NCI-H2227 (cell line): ENCODE measurements around the gene PDIA3.
A peak's percentile ranks its signal among the peaks of the same experiment; 100 is the strongest.
"Not testable (repeated sequence)": the region's sequence is repeated elsewhere in the genome, so short reads cannot be mapped to it uniquely, and the experiment has no call there.

Source experiments
- DNase-seq: peaks from one replicate; lab custom pipeline; 2025; ENCODE audit not compliant: unreplicated experiment; lab: John Stamatoyannopoulos, UW

The PDIA3 gene

DNA sequence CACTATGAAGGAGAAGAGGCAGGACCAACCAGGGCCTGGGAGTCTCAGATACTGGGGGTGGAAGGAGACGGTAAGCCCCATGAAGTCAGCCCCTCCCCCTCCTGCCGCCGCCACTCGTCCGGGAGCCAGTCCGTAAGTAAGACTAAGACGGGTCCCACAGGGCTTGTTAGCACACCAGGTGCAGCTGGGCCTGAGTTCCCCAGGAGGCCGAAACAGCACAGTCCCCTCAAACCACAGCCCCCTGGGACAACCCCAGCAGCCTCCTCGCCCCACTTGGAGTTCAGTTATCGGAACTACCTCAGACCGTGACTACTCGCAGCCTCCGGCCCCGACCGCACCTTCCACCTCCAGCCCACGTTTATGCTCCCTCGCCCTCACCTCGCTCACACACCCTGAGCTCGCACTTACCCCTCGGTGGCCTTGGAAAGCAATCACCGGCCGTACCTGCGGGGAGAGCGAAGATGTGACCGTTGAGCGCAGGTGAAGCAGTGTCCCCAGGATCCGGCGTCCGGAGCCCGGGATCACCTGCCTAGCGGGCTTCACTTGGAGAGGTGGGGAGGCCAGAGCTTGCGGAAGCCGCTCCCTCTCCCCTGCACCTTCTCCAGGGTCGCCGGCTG, 30.0 kb downstream of the PDIA3 start:
- DNase-seq, result peak; percentile 30

DNA sequence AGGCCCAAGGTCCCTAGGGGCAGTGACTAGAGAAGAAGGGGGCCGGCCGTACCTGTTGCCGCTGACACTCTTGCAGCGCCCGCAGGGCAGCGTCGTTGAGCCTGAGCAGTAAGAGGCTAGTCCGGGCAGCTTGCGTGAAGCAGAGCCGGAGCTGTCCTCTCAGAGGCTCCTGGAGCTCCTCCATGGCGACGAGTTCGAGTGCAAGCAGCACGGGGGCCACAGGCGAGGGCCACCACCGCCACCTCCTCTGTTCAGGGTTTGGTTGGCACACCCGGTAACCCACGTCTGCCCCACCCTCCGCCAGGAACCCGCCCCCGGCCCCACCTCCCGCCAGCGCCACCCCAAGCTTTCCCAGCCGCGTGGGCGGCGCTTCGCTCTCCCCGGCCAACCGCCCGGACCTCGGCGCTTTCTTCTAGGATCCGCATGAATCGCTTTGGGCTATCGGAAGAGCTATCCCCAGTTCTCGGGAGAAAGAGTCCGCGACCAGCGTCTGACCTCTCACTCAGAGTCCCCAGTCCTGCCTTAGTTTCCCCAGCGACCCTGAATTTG, 30.6 kb downstream of the PDIA3 start, which contains the start of gene ELL3:
ELL3 (minus strand) TSS at position 249 of the 549 bp plus-strand sequence; CDS start at position 184, 65 bp downstream.
- DNase-seq, result peak; percentile 77

DNA sequence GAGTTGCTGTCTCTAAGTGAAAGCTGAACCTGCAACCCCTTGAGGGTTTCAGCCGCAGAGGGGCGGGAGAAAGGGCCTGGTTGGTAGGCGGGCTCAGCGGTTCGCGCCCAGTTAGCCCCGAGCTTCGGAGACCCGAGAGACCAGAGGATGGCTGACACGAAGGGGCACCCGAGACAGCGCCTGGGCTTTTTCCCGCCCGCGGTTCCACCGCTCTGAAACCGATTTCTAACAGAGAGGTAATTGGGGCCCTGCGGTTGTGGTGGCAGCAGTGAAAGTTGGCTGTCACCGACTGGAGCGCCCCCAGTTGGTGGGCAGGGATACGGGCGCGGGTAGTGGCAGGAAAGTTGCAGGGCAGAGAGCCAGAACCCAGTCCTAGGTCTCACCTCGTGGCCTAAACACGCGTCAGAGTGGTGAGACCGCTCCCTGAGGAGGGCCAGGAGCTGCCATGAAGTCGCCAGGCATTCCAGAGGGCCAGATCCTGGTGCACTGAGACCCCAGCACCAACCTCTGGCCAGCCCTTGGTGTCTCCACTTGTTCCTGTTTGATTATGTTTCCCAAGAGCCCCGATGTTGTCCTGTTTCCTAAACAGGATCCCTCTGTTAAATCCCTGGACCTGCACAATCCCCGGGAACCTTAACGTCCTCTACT, 31.2 kb downstream of the PDIA3 start:
- DNase-seq, result peak; percentile 77

DNA sequence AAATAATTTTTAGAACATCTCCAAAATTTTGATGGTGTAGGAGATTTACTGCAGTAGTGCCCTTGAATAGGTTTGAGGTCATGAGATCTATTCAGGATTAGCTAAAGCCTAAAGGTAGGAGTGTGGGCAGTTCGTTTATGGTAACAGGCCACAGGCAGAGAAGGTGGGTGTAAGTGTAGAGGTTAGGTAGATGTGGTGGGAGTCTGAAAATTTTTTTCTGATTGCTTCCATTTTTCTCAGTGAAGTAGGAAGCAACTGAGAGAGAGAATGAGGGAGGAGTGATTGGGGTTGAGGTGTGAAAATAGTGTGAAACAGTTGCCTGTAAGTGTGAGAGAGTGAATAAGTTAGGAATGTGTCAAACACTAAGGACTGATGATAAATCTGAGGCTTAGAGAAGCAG, 32.8 kb downstream of the PDIA3 start:
- no peak for DNase-seq

DNA sequence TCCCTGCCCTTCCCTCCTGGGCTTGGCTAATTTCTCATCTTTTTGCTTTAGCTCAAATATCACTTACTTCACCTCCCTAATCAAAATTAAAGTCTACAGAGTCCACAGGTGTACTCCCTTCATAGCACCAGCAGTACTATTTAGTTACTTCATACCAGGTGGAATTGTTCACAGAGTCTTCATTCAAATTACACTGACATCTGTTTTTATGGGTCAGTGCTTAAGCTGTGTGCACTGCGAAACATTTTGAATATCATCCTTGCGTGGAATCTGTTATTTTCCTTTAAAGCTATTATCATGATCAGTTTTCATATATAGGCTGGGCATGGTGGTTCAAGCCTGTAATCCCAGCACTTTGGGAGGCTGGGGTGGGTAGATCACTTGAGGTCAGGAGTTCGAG, 43.2 kb downstream of the PDIA3 start:
- DNase-seq, result no peak

DNA sequence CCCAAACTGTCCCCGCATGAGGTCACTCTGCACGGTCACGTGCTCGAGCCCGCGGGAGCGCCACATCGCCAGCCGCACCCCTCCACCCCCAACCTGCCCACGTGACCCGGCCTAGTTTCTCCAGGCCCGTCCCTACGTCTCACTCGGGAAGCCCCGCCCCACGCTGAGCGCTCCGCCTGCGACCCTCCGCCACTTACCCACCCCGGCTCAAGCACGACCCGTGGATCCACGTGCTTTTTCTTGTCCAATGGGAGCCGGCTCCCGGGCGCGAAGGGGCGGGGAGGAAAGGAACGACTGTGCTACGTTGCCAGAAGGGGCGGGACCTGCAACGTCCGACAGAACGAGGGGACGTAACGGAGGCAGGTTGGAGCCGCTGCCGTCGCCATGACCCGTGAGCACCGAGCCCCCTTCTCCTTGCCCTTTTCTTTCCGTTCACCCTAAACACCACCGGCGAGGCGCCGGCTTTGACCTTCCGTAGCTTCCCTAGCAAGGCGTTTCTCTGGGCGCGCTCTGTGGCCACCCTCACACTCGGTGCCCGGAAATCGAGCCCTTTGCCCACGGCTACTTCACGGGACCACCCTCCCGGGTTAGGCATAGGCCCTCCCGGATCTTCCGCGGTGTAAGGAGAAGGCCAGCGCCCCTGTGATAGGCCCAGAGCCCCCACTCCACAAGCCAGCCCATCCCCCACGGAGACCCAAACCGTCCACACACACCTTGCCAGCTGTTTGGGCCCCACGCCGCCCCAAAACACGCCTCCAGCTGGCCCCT, 45.9 kb downstream of the PDIA3 start, which contains the start of gene SERF2:
SERF2 (plus strand) TSS at position 328 of the 768 bp plus-strand sequence; CDS start at position 385, 57 bp downstream.
- peak; percentile 98 for DNase-seq

DNA sequence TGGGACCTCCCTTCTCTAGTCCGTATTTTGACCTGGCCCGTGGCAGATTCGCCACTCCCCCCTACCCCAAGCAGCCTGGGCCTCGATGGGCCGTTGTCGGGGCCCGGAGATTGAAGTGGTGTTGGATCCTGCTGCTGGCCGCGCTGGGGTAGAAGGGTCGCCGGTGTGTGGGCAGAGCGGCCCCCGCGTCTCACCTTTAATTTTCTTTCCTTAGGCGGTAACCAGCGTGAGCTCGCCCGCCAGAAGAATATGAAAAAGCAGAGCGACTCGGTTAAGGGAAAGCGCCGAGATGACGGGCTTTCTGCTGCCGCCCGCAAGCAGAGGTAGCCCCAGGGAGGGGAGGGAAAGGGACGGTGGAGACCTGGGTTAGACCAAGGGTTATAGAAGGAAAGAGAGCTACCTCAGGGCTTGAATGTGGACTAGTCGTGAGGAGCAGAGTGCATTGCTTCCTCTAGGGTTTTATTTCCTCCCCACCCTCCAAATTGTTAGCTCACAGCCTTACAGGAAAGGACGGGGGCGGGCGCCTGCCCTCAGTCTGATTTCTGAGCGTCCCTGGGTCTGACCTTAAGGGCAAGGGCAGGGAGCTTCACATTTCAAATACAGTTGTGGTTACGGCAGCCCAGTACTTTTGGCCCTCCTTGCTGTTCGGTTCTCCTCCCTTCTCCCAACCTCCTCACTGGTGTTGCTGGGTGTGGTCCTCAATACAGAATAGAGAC, 46.7 kb downstream of the PDIA3 start:
- no peak for DNase-seq

DNA sequence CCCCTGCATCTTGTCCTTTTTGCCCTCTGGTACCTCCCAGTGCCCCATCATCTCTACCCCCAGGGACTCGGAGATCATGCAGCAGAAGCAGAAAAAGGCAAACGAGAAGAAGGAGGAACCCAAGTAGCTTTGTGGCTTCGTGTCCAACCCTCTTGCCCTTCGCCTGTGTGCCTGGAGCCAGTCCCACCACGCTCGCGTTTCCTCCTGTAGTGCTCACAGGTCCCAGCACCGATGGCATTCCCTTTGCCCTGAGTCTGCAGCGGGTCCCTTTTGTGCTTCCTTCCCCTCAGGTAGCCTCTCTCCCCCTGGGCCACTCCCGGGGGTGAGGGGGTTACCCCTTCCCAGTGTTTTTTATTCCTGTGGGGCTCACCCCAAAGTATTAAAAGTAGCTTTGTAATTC, 47.4 kb downstream of the PDIA3 start:
- no peak for DNase-seq

DNA sequence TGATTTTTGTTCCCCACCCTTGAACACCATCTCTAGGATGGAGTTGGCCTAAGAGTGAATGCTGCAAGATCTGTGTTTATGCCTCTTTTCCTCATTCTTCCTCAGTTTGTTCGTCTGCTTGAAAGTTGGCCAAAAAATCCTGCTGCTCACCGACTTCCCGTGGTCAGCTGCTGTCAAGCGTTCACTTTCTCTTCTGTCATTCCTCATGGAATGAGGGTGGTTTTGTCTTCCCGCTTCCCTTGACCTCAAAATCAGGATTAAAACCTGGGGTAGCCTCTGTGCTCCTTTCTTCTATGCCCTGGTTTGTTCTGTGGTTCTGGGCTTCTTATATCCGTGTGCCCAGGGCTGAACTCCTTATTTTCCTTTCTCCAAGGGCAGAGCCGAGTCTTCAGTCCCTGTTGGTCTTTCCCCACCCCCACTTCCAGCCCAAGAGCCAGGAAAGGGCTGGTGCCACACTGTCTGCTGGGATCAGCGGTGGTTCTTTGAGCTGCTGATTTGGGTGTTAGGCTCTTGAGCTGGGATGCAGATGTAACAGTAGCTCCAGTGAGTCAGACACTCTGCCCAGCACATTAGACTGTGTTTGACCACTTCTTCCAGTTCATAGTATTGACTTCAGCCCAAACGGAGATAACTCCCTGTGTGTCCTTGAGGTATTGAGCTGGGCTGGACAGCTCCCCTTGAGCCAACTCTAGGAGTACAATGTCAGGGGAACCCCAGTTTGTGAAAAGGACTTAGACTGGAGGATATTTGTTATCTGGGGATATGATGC, 48.2 kb downstream of the PDIA3 start:
- no peak for DNase-seq

DNA sequence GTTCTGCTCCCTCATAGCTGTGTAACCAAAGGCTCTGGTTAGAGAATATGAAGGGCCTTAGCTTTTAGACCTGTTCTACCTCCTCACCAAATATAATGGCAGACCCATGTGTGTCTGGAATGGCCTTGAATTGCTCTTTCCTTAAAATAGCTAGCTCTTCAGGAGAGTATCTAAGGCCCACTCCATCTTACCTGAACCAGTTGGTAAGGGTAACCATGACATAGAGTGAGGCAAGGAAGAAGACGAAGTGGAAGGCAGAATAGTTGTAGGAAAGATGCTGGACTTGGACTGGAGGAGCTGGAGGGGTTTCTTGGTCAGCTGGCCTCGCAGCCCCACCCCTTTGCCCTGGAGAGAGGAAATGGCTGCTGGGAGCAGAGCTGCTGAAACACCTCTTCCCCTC, 49.0 kb downstream of the PDIA3 start:
- no peak for DNase-seq

DNA sequence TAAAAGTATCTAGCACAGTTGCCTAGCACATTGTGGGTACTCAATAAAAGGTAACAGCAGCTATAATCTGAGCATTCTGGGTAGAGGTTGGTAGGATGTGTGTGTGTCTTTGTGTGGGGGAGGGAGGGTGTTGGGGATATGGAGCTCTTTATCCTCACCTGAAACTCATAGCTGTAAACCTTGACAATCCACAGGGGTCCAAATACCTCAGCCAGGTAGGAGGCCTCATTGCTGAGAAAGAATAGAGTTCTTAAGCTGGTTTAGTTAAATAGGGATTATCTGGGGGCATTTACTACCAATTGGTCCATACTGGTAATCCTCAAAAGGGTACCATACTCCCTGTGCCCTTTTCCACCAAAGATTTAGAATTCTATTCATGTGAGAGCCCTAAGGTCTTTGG, 49.8 kb downstream of the PDIA3 start:
- DNase-seq, result no peak

DNA sequence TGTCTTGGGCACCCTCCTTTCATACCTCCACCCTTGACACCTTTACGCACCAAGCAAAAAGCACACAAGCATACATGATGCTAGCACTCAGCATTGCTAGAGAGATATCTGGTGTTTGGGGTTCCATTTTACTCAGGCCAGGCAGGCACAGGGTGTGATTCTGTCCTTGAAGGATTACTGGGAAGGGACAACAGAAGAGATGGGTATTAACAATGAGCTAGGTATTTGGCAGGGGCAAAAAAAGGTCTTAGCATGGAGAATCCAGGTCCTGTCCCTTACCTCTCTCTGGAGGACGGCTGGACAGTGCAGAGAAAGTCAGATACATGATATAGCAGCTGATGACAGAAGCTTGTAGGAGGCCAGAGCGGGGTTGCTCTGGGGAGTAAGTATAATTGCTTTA, 50.3 kb downstream of the PDIA3 start:
- no peak for DNase-seq

DNA sequence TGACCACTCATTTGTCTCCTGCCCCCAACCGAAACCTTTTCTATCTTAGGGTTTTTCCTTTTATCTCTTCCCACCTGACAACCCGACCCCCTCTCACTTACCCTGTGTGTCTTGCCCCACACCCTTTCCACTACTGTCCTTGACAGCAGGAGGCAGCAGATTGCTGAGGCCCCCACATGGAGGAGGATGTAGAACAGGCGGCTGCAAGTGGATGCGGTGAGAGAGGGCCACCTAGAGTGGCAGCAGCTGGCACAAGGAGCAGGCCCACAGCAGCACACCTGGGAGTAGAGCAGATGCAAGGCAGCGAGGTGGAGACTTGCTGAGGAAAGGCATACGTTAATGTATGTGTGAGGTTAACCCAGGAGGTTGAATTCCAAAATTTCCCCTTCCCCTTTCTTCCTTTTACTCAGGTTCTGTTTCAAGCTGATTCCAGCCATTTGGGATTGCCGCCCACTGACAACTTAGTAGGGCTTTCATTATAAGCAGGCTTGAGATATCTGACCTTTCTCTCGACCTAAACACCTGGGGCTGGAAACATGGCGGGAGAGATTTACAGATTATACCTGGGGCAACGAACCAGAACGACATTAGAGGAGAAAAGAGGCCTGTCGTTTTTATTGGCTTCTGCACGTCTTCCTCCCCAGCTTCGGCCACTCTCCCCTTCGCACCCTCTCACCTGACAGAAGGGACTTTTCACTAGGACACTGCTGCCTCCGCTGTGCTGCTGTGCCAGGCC, 53.1 kb downstream of the PDIA3 start:
- DNase-seq, result no peak

DNA sequence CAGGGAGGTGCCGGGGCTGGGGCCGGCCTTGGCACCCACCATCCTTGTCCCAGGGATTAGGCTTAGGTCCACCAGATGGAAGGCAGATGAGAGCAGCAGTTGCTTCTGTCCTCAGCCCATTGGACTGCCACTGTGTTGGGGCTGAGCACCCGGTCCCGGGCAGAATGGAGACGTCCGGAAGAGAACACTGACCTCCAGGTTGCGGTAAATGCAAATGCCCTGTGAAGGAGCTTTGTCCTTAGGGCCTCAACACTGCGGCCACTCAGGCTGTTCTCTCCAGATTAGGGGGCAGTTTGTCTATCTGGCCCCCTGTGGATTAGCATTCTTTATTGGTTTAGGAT, 53.7 kb downstream of the PDIA3 start, which contains the start of gene SERINC4:
SERINC4 (minus strand) TSS at position 276 of the 341 bp plus-strand sequence; CDS start at position 42, 234 bp downstream.
- DNase-seq, result no peak

DNA sequence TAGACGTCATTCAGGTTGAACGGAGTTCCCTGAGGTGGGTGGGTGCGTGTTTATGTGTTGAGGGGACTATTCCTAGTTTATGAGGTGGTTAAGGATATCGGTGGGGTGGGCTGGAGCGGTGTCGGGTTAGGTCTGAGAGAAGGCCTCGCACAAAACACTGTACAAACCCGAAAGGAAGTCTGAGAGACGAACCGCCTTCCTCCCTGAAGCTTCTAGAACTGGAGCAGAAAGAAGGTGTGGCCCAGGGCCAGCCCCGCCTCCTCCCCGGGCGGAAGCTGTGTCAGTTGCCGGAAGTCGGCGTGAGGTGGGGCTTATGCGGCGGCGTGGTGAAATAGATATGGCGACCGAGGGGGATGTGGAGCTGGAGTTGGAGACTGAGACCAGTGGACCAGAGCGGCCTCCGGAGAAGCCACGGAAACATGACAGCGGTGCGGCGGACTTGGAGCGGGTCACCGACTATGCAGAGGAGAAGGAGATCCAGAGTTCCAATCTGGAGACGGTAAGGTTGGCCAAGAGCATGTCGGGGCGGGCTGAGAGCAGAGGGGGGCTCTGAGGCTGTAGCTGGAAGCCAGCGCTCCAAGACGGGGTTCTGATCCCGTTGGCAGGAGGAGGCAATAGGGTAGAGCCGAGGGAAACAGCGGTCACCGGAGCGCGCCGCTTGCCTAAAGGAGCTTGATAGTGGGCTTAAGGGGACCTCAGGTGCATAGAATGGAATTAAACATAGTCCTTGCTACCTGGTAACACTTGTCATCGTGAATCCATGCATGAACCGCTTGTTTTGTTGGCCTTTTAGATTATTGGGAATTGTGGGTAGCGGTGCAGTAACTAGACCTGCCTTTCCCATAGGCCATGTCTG, 54.3 kb downstream of the PDIA3 start, which contains the start of gene HYPK:
HYPK (plus strand) TSS at position 314 of the 856 bp plus-strand sequence; CDS start at position 338, 24 bp downstream.
- DNase-seq, result peak; percentile 88

DNA sequence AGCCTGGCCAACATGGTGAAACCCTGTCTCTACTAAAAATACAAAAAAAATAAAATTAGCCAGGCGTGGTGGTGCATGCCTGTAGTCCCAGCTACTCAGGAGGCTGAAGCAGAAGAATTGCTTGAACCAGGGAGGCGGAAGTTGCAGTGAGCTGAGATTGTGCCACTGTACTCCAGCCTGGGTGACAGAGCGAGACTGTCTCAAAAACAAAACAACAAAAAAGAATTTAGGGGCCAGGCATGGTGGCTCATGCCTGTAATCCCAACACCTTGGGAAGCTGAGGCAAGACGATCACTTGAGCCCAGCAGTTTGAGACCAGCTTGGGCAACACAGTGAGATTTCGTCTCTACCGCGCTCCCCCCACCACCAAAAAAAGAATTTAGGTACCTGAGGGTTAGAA, 56.4 kb downstream of the PDIA3 start:
- not testable (repeated sequence) for DNase-seq

DNA sequence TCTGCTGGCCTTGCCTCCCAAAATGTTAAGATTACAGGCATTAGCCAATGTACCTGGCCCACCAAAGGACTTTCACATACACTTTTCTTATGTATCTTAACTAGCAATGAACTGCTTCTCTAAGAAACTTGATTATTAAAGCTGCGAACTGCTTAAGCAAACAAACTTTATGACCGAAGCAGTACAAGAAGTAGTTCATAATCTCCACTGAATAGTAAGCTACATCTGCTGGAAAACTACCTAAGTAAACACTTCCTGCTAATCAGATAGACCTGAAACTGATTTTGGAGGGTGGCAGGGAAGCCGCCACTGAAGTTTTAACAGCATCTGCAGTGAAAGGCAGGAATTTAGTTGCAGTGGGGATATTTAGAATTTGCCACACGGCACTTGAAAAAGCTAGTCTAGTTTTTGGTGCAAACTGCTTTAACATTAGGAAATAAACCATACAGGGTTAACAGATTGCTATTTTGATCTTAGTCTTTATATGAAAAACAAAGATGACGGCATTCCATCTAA, 62.3 kb downstream of the PDIA3 start:
- no peak for DNase-seq

DNA sequence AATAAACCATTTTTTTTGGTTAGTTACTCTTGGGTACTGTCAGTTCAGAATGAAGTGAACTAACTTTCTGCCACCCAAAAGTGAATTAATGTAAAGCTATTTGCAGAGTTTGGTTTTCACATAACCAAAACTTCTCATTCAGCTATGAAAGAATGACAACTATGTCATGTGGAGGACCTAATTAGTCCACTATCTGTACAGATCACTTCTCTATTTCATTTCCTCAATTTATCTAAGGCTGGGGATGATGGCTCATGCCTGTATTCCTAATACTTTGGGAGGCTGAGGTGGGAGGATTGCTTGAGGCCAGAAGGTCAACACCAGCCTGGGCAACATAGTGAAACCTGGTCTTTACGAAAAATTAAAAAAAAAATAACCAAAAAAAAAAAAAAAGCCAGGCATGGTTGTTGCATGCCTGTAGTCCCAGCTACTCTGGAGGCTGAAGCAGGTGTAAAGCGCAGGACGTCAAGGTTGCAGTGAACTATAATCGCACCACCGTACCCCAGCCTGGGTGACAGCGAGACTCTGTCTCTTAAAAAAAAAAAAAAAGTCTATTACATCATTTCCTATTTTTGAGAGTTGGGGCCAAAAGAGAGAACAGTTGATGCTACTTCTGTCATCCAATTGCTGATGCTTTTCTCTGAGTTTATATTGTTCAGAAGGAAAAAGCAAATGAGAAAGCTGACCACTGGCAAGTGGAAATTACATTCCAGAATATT, 62.9 kb downstream of the PDIA3 start:
- no peak for DNase-seq
